Effector memory CD8-positive, alpha-beta T cell (primary cell): ENCODE measurements around the gene PYY.
"Not testable (repeated sequence)": the region's sequence is repeated elsewhere in the genome, so short reads cannot be mapped to it uniquely, and the experiment has no call there.

Source experiments
- ATAC-seq: fragments of 150-1000 bp; cut with Tn5 transposase; replicated peaks from 2 replicates; pipeline ENCODE4 v1.10.0; 2021; ENCODE audit warnings: mild to moderate bottlenecking, moderate library complexity
- DNase-seq, 3 experiments: peaks; one replicate each; pipeline ENCODE4 v3.0.0; 2021
- H3K27ac Mint-ChIP-seq, 2 donors: one replicate each; pipeline ENCODE4 v1.8.0; 2022; ENCODE audit warnings: mild to moderate bottlenecking in 2 of 2, mixed read lengths in 2 of 2, moderate library complexity in 2 of 2
- H3K27me3 Mint-ChIP-seq, 2 donors: one replicate each; pipeline ENCODE4 v1.8.0; 2022; ENCODE audit warnings: mixed read lengths in 2 of 2
- H3K36me3 Mint-ChIP-seq: one replicate; pipeline ENCODE4 v1.8.0; 2022; ENCODE audit warnings: mild to moderate bottlenecking, moderate library complexity, mixed read lengths; ENCODE audit not compliant: insufficient read depth
- H3K4me1 Mint-ChIP-seq, 2 donors: one replicate each; pipeline ENCODE4 v1.8.0; 2022; ENCODE audit warnings: low read depth in 2 of 2, mixed read lengths in 2 of 2
- H3K4me3 Mint-ChIP-seq, 2 donors: one replicate each; pipeline ENCODE4 v1.8.0; 2022; ENCODE audit warnings: mild to moderate bottlenecking in 2 of 2, mixed read lengths in 2 of 2, moderate library complexity in 2 of 2
- H3K9me3 Mint-ChIP-seq, 2 donors: one replicate each; pipeline ENCODE4 v1.8.0; 2022; ENCODE audit warnings: mixed read lengths in 2 of 2
- total RNA-seq, 9 experiments: gene quantifications; one replicate each; lab custom pipeline; 2026; lab: John Stamatoyannopoulos, UW

Gene PYY
- total RNA-seq = 0 to 0.12 (median 0) reads per million in 9 experiments

GRCh38 chr17:43953746-43954145 is at the start of gene PYY:
PYY (minus strand) TSS chr17:43953940; CDS start chr17:43953483, 457 bp downstream.
- Mint-ChIP-seq H3K27ac (no peak within 1 kb of the TSS), H3K4me3 (peak within 1 kb of the TSS in 1 of 2 donors; percentile 27), H3K9me3 (no peaks in the 10 kb centered on the region), H3K4me1 (peaks cover 0 to 5% of the 10 kb centered on the region in 2 donors), H3K36me3 (no peaks in the 10 kb centered on the region), H3K27me3 (peaks cover 62 to 90% of the 10 kb centered on the region in 2 donors)
- DNase-seq = no peak
- ATAC-seq = no peak

- ATAC-seq (no peak), DNase-seq (no peak)
- peaks cover 7 to 17% of the 10 kb centered on the region in 2 donors for H3K27me3 Mint-ChIP-seq
- no peak overlapping the region for H3K4me3 Mint-ChIP-seq
- H3K36me3 Mint-ChIP-seq = peaks cover 11% of the 10 kb centered on the region
- no peak overlapping the region for H3K27ac Mint-ChIP-seq
- peaks cover 12 to 15% of the 10 kb centered on the region in 2 donors for H3K4me1 Mint-ChIP-seq
- H3K9me3 Mint-ChIP-seq = no peaks in the 10 kb centered on the region
Observed at GRCh38 chr17:44002141-44002848, 48.6 kb upstream of the PYY start.

- Mint-ChIP-seq H3K9me3 (no peaks in the 10 kb centered on the region), H3K27ac (no peak overlapping the region), H3K36me3 (peaks cover 11% of the 10 kb centered on the region), H3K27me3 (peaks cover 7 to 17% of the 10 kb centered on the region in 2 donors), H3K4me3 (no peak overlapping the region), H3K4me1 (peaks cover 7 to 11% of the 10 kb centered on the region in 2 donors)
- DNase-seq (no peak), ATAC-seq (no peak)
Observed at GRCh38 chr17:44001461-44001920, 47.8 kb upstream of the PYY start.

- H3K36me3 Mint-ChIP-seq = peaks cover 5% of the 10 kb centered on the region
- ATAC-seq (no peak), DNase-seq (no peak)
- peaks cover 2 to 5% of the 10 kb centered on the region in 2 donors for H3K4me1 Mint-ChIP-seq
- H3K27ac Mint-ChIP-seq = no peak overlapping the region
- no peak overlapping the region for H3K4me3 Mint-ChIP-seq
- peaks cover 9 to 17% of the 10 kb centered on the region in 2 donors for H3K27me3 Mint-ChIP-seq
- H3K9me3 Mint-ChIP-seq = no peaks in the 10 kb centered on the region
Observed at GRCh38 chr17:44000871-44001460, 47.2 kb upstream of the PYY start.

GRCh38 chr17:44000141-44000860 is 46.6 kb upstream of the PYY start:
- no peak for DNase-seq
- Mint-ChIP-seq H3K4me1 (peaks cover 0 to 3% of the 10 kb centered on the region in 2 donors), H3K27me3 (peaks cover 12 to 17% of the 10 kb centered on the region in 2 donors), H3K4me3 (no peak overlapping the region), H3K36me3 (peaks cover 4% of the 10 kb centered on the region), H3K27ac (no peak overlapping the region), H3K9me3 (no peaks in the 10 kb centered on the region)
- no peak for ATAC-seq

GRCh38 chr17:43999024-43999423 is 45.3 kb upstream of the PYY start:
- Mint-ChIP-seq H3K9me3 (no peaks in the 10 kb centered on the region), H3K36me3 (peaks cover 4% of the 10 kb centered on the region), H3K4me1 (peaks cover 0 to 4% of the 10 kb centered on the region in 2 donors), H3K4me3 (no peak overlapping the region), H3K27me3 (peaks cover 12 to 23% of the 10 kb centered on the region in 2 donors), H3K27ac (no peak overlapping the region)
- no peak for ATAC-seq
- no peak for DNase-seq

- ATAC-seq (no peak), DNase-seq (no peak)
- H3K4me1 Mint-ChIP-seq = peaks cover 0 to 4% of the 10 kb centered on the region in 2 donors
- peaks cover 3% of the 10 kb centered on the region for H3K36me3 Mint-ChIP-seq
- H3K4me3 Mint-ChIP-seq = no peak overlapping the region
- H3K27me3 Mint-ChIP-seq = peaks cover 12 to 27% of the 10 kb centered on the region in 2 donors
- no peaks in the 10 kb centered on the region for H3K9me3 Mint-ChIP-seq
- no peak overlapping the region for H3K27ac Mint-ChIP-seq
Observed at GRCh38 chr17:43998552-43998951, 44.8 kb upstream of the PYY start.

- not testable (repeated sequence) for H3K4me3 Mint-ChIP-seq, H3K36me3 Mint-ChIP-seq, H3K27ac Mint-ChIP-seq, DNase-seq, H3K9me3 Mint-ChIP-seq, H3K4me1 Mint-ChIP-seq, ATAC-seq
- peaks cover 12 to 27% of the 10 kb centered on the region in 2 donors for H3K27me3 Mint-ChIP-seq
Observed at GRCh38 chr17:43997180-43997579, 43.4 kb upstream of the PYY start.

GRCh38 chr17:43995150-43995471 is 41.4 kb upstream of the PYY start:
- Mint-ChIP-seq H3K27ac (no peak overlapping the region), H3K4me1 (peaks cover 0 to 4% of the 10 kb centered on the region in 2 donors), H3K4me3 (no peak overlapping the region), H3K9me3 (no peaks in the 10 kb centered on the region), H3K36me3 (no peaks in the 10 kb centered on the region), H3K27me3 (peaks cover 18 to 27% of the 10 kb centered on the region in 2 donors)
- ATAC-seq (no peak), DNase-seq (no peak)

GRCh38 chr17:43994272-43995149 is 40.8 kb upstream of the PYY start:
- DNase-seq (peak; percentile 61 to 65 (median 63)), ATAC-seq (peak; percentile 94)
- no peaks in the 10 kb centered on the region for H3K36me3 Mint-ChIP-seq
- no peak overlapping the region for H3K4me3 Mint-ChIP-seq
- no peak overlapping the region for H3K27ac Mint-ChIP-seq
- no peaks in the 10 kb centered on the region for H3K9me3 Mint-ChIP-seq
- H3K4me1 Mint-ChIP-seq = peaks cover 0 to 4% of the 10 kb centered on the region in 2 donors
- peaks cover 18 to 25% of the 10 kb centered on the region in 2 donors for H3K27me3 Mint-ChIP-seq

- Mint-ChIP-seq H3K36me3 (no peaks in the 10 kb centered on the region), H3K27me3 (peaks cover 21 to 25% of the 10 kb centered on the region in 2 donors), H3K4me1 (peaks cover 0 to 4% of the 10 kb centered on the region in 2 donors), H3K9me3 (no peaks in the 10 kb centered on the region), H3K4me3 (no peak overlapping the region), H3K27ac (no peak overlapping the region)
- DNase-seq (no peak), ATAC-seq (no peak)
Observed at GRCh38 chr17:43992641-43993040, 38.9 kb upstream of the PYY start.

GRCh38 chr17:43988301-43988700 is 34.6 kb upstream of the PYY start:
- Mint-ChIP-seq H3K27me3 (peaks cover 32 to 48% of the 10 kb centered on the region in 2 donors), H3K9me3 (no peaks in the 10 kb centered on the region), H3K4me1 (peaks cover 0 to 3% of the 10 kb centered on the region in 2 donors), H3K36me3 (no peaks in the 10 kb centered on the region), H3K4me3 (no peak overlapping the region), H3K27ac (no peak overlapping the region)
- no peak for DNase-seq
- ATAC-seq = no peak
